Esophagus squamous epithelium (tissue), 4 donors: ENCODE data around the gene POSTN.

Experiments
- POLR2A ChIP-seq, 4 donors: fragments of 450-650 bp; IDR thresholded peaks; one replicate each; pipeline ENCODE4 v1.6.1; 2017; ENCODE audit warnings: antibody characterized with exemption in 4 of 4, mild to moderate bottlenecking in 4 of 4, moderate library complexity in 3 of 4
- TF ChIP-seq, protein P1 (sequence below), 6 experiments: fragments of 450-650 bp in 4 of 6; fragments of 200-600 bp in 2 of 6; sonication (generic) in 2 of 6; IDR thresholded peaks; one replicate each; pipeline ENCODE4 v1.5.1; 2016 to 2019; ENCODE audit warnings: antibody characterized with exemption in 6 of 6, mild to moderate bottlenecking in 4 of 6, moderate library complexity in 4 of 6

- TF ChIP-seq, protein P1, sequence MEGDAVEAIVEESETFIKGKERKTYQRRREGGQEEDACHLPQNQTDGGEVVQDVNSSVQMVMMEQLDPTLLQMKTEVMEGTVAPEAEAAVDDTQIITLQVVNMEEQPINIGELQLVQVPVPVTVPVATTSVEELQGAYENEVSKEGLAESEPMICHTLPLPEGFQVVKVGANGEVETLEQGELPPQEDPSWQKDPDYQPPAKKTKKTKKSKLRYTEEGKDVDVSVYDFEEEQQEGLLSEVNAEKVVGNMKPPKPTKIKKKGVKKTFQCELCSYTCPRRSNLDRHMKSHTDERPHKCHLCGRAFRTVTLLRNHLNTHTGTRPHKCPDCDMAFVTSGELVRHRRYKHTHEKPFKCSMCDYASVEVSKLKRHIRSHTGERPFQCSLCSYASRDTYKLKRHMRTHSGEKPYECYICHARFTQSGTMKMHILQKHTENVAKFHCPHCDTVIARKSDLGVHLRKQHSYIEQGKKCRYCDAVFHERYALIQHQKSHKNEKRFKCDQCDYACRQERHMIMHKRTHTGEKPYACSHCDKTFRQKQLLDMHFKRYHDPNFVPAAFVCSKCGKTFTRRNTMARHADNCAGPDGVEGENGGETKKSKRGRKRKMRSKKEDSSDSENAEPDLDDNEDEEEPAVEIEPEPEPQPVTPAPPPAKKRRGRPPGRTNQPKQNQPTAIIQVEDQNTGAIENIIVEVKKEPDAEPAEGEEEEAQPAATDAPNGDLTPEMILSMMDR (IDR thresholded peaks at IDR 0.05), result no peak
- TF ChIP-seq POLR2A (IDR thresholded peaks at IDR 0.05), result no peak
Measured at GRCh38 chr13:37647031-37647650, 48.6 kb upstream of the POSTN start.
